GM12865 (cell line): ENCODE measurements around the gene ARHGEF7.

Experiments used
- DNase-seq: peaks from one replicate; pipeline ENCODE4 v3.0.0; 2010; ENCODE audit warnings: low read depth
- H3K4me3 ChIP-seq: 2 replicates; pipeline ENCODE4 v1.5.1; 2011; ENCODE audit warnings: mild to moderate bottlenecking, low read depth, low read length, control low read depth
- CTCF ChIP-seq: IDR thresholded peaks from 2 replicates; pipeline ENCODE4 v1.5.1; 2011; ENCODE audit warnings: low read length, control low read depth, low read depth, inconsistent platforms; ENCODE audit not compliant: insufficient read depth; ENCODE audit errors: missing control alignments

Gene ARHGEF7

GRCh38 chr13:111156421-111156820 lies 41.3 kb downstream of the ARHGEF7 start:
- no peak for TF ChIP-seq CTCF
- H3K4me3 ChIP-seq = no peak overlapping the region
- DNase-seq = no peak

GRCh38 chr13:111158136-111158805 lies 43.2 kb downstream of the ARHGEF7 start:
- DNase-seq = no peak
- no peak for TF ChIP-seq CTCF
- H3K4me3 ChIP-seq = no peak overlapping the region

- H3K4me3 ChIP-seq = no peak overlapping the region
- no peak for DNase-seq
- no peak for TF ChIP-seq CTCF
Measured at GRCh38 chr13:111159362-111160320, 44.5 kb downstream of the ARHGEF7 start.

GRCh38 chr13:111160648-111161047 lies 45.5 kb downstream of the ARHGEF7 start:
- DNase-seq = no peak
- no peak overlapping the region for H3K4me3 ChIP-seq
- no peak for TF ChIP-seq CTCF

- DNase-seq = peak; percentile 46
- TF ChIP-seq CTCF = no peak
- H3K4me3 ChIP-seq = no peak overlapping the region; the same call in 1 of the 2 replicates
Measured at GRCh38 chr13:111161601-111162600, 46.8 kb downstream of the ARHGEF7 start.
